BLaER1 (cell line): Measurements from ENCODE around the gene UBE3C.

Experiments
- H3K27ac ChIP-seq: shearing (Covaris generic); formaldehyde crosslinking; 2 replicates; pipeline ENCODE4 v1.8.1; 2022
- H3K27me3 ChIP-seq: shearing (Covaris generic); formaldehyde crosslinking; 2 replicates; pipeline ENCODE4 v1.8.1; 2022
- H3K36me3 ChIP-seq: shearing (Covaris generic); formaldehyde crosslinking; 2 replicates; pipeline ENCODE4 v1.8.1; 2022
- H3K4me1 ChIP-seq: shearing (Covaris generic); formaldehyde crosslinking; 2 replicates; pipeline ENCODE4 v1.8.1; 2022
- H3K4me2 ChIP-seq: shearing (Covaris generic); formaldehyde crosslinking; 2 replicates; pipeline ENCODE4 v1.8.1; 2022
- H3K4me3 ChIP-seq: shearing (Covaris generic); formaldehyde crosslinking; 2 replicates; pipeline ENCODE4 v1.8.1; 2022
- H3K9ac ChIP-seq: shearing (Covaris generic); formaldehyde crosslinking; 2 replicates; pipeline ENCODE4 v1.8.1; 2022
- H3K9me3 ChIP-seq: shearing (Covaris generic); formaldehyde crosslinking; 2 replicates; pipeline ENCODE4 v1.8.1; 2022
- H4K20me1 ChIP-seq: shearing (Covaris generic); formaldehyde crosslinking; 2 replicates; pipeline ENCODE4 v1.8.1; 2022
- Cebpa-rat ChIP-seq: shearing (Covaris generic); IDR thresholded peaks from 2 replicates; pipeline ENCODE4 v1.8.1; 2022

UBE3C gene

DNA sequence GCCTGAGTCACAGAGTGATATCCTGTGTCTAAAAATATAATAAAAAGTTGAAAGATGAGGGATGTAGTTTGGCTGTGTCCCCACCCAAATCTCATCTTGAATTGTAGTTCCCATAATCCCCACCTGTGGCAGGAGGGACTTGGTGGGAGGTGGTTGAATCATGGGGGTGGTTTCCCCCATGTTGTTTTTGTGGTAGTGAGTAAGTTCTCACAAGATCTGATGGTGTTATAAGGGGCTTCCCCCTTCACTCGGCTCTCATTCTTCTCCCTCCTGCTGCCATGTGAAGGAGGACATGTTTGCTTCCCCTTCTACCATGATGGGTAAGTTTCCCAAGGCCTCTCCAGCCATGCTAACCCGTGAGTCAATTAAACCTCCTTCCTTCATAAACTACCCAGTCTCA lies 25.1 kb upstream of the UBE3C start:
- Histone ChIP-seq H3K9me3 (peaks cover 64% of the 10 kb centered on the region), H3K27ac (no peak overlapping the region), H3K27me3 (no peaks in the 10 kb centered on the region), H3K4me1 (peaks cover 8% of the 10 kb centered on the region), H3K36me3 (no peaks in the 10 kb centered on the region), H3K4me2 (no peak overlapping the region), H3K4me3 (no peak overlapping the region), H3K9ac (no peak overlapping the region), H4K20me1 (no peaks in the 10 kb centered on the region)
- no peak for TF ChIP-seq Cebpa-rat

- no peak for TF ChIP-seq Cebpa-rat
- Histone ChIP-seq H3K4me2 (no peak overlapping the region), H3K4me1 (no peaks in the 10 kb centered on the region), H3K27me3 (no peaks in the 10 kb centered on the region), H3K27ac (no peak overlapping the region), H3K9me3 (peaks cover 38% of the 10 kb centered on the region), H3K9ac (no peak overlapping the region), H3K36me3 (no peaks in the 10 kb centered on the region), H3K4me3 (no peak overlapping the region), H4K20me1 (no peaks in the 10 kb centered on the region)
These were observed 22.0 kb upstream of the UBE3C start for GRCh38 chr7:157116762-157117161.

DNA sequence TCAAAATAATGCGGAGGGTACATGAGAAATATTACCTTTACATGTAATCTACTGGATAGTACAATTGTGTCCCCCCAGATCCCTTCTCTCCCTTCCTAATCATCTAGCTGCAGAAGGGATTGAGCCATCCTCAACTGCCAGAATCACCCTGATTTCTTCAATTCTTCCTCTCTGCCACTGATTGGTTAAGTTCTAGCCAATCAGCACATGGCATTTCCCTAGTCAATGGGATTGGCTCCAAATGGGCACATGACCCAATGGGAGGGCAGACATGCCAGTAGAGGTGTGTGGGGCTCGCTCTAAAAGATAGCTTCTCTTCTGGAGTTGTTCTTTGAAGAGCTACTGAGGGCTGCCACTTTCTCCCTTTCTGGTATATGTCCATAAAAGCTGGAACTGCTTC lies 20.9 kb upstream of the UBE3C start:
- Histone ChIP-seq H3K9me3 (peaks cover 27% of the 10 kb centered on the region), H3K4me2 (no peak overlapping the region), H3K4me1 (no peaks in the 10 kb centered on the region), H4K20me1 (no peaks in the 10 kb centered on the region), H3K9ac (no peak overlapping the region), H3K36me3 (no peaks in the 10 kb centered on the region), H3K27ac (no peak overlapping the region), H3K27me3 (no peaks in the 10 kb centered on the region), H3K4me3 (no peak overlapping the region)
- no peak for TF ChIP-seq Cebpa-rat

DNA sequence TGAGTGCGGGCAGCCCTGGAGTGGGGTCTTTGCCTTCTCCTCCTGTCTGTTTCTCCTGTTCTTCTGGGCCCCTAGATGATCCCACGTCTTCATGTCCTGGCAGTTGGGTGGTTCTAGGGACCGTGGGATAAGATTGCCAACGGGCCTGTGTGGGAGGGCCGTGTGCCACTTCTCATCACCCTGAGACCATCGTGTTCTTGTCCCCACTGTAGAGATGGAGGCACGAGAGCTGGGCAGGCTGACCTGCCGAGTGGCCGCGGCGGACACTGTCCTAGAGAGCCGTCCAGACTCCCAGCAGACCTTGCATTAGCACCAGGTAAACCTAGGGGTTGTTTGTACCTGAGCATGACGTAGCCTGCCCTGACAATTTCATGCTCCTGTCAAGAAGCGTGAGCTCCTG lies 18.5 kb upstream of the UBE3C start:
- Histone ChIP-seq H3K4me2 (no peak overlapping the region), H3K27me3 (no peaks in the 10 kb centered on the region), H3K4me1 (peaks cover 9% of the 10 kb centered on the region), H3K36me3 (no peaks in the 10 kb centered on the region), H3K9ac (no peak overlapping the region), H3K27ac (no peak overlapping the region), H4K20me1 (no peaks in the 10 kb centered on the region), H3K9me3 (peaks cover 16% of the 10 kb centered on the region), H3K4me3 (no peak overlapping the region)
- TF ChIP-seq Cebpa-rat: no peak

DNA sequence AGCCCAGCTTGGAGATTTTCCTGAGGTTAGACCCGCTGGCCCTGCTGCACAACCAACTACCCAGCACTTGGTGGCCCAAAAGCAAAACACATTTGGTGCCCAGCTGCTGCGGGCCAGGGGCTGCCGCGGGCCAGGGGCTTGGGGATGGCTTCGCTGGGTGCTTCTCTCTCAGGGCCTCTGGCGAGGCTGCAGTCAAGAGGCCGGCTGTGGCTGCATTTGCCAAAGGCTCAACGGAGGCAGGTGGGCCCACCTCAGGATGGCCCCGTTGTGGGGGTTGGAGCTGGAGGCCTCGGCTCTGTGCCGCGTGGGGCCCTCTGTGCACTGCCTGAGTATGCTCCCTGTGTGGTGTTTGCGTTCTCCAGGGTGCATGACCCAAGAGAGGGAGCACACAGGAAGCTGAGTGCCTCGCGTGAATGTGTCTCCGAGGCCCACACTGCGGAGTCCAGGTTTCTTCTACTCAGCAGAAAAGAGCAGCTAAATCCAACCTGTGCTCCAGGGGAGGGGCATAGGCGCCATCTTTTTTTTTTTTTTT lies 17.5 kb upstream of the UBE3C start:
- peaks cover 17% of the 10 kb centered on the region for H3K4me1 ChIP-seq
- TF ChIP-seq Cebpa-rat: no peak
- H3K27me3 ChIP-seq: no peaks in the 10 kb centered on the region
- H3K27ac ChIP-seq: no peak overlapping the region
- no peak overlapping the region for H3K4me2 ChIP-seq
- H3K9me3 ChIP-seq: peaks cover 16% of the 10 kb centered on the region
- no peaks in the 10 kb centered on the region for H3K36me3 ChIP-seq
- no peak overlapping the region for H3K9ac ChIP-seq
- no peaks in the 10 kb centered on the region for H4K20me1 ChIP-seq
- H3K4me3 ChIP-seq: no peak overlapping the region

GRCh38 chr7:157122800-157123495 lies 15.8 kb upstream of the UBE3C start:
- H3K9ac ChIP-seq: no peak overlapping the region
- H3K4me1 ChIP-seq: peaks cover 17% of the 10 kb centered on the region
- peaks cover 2% of the 10 kb centered on the region for H3K9me3 ChIP-seq
- no peaks in the 10 kb centered on the region for H3K36me3 ChIP-seq
- no peak for TF ChIP-seq Cebpa-rat
- no peaks in the 10 kb centered on the region for H3K27me3 ChIP-seq
- H4K20me1 ChIP-seq: no peaks in the 10 kb centered on the region
- H3K27ac ChIP-seq: no peak overlapping the region
- H3K4me2 ChIP-seq: no peak overlapping the region
- no peak overlapping the region for H3K4me3 ChIP-seq

GRCh38 chr7:157124690-157125089 lies 14.0 kb upstream of the UBE3C start:
- peaks cover 17% of the 10 kb centered on the region for H3K4me1 ChIP-seq
- 0 out of 2 replicates have a peak overlapping the region, but pooled peaks have one; percentile 29 for H3K9ac ChIP-seq
- peak overlapping the region; percentile 73 for H3K4me2 ChIP-seq
- no peak for TF ChIP-seq Cebpa-rat
- H3K27me3 ChIP-seq: no peaks in the 10 kb centered on the region
- H4K20me1 ChIP-seq: no peaks in the 10 kb centered on the region
- no peak overlapping the region for H3K27ac ChIP-seq
- H3K9me3 ChIP-seq: no peaks in the 10 kb centered on the region
- no peak overlapping the region for H3K4me3 ChIP-seq
- H3K36me3 ChIP-seq: no peaks in the 10 kb centered on the region

GRCh38 chr7:157125376-157126223 lies 13.1 kb upstream of the UBE3C start:
- Histone ChIP-seq H3K27ac (peak overlapping the region; percentile 35; the same call in 1 of the 2 replicates), H3K4me2 (peak overlapping the region; percentile 73)

GRCh38 chr7:157126921-157127320 lies 11.8 kb upstream of the UBE3C start:
- Histone ChIP-seq H3K36me3 (no peaks in the 10 kb centered on the region), H3K4me3 (no peak overlapping the region), H3K4me1 (peaks cover 17% of the 10 kb centered on the region), H3K9me3 (no peaks in the 10 kb centered on the region), H3K27me3 (no peaks in the 10 kb centered on the region), H3K27ac (no peak overlapping the region), H4K20me1 (no peaks in the 10 kb centered on the region), H3K9ac (no peak overlapping the region), H3K4me2 (no peak overlapping the region)
- TF ChIP-seq Cebpa-rat: no peak

More at GRCh38 chr7:157125376-157126223, 13.1 kb upstream of the UBE3C start:
- Histone ChIP-seq H3K27me3 (no peaks in the 10 kb centered on the region), H3K9me3 (no peaks in the 10 kb centered on the region), H4K20me1 (no peaks in the 10 kb centered on the region), H3K4me3 (no peak overlapping the region), H3K9ac (0 out of 2 replicates have a peak overlapping the region, but pooled peaks have one; percentile 29), H3K36me3 (no peaks in the 10 kb centered on the region), H3K4me1 (peaks cover 17% of the 10 kb centered on the region)
- TF ChIP-seq Cebpa-rat: no peak

- Histone ChIP-seq H3K9ac (no peak overlapping the region), H3K36me3 (no peaks in the 10 kb centered on the region), H3K4me1 (peaks cover 17% of the 10 kb centered on the region), H3K9me3 (no peaks in the 10 kb centered on the region), H3K27ac (no peak overlapping the region), H3K27me3 (no peaks in the 10 kb centered on the region), H3K4me2 (no peak overlapping the region), H3K4me3 (no peak overlapping the region), H4K20me1 (no peaks in the 10 kb centered on the region)
- no peak for TF ChIP-seq Cebpa-rat
These were observed 9.5 kb upstream of the UBE3C start for GRCh38 chr7:157129200-157129599.
